Measurements from ENCODE around the gene NEFH.

DNA sequence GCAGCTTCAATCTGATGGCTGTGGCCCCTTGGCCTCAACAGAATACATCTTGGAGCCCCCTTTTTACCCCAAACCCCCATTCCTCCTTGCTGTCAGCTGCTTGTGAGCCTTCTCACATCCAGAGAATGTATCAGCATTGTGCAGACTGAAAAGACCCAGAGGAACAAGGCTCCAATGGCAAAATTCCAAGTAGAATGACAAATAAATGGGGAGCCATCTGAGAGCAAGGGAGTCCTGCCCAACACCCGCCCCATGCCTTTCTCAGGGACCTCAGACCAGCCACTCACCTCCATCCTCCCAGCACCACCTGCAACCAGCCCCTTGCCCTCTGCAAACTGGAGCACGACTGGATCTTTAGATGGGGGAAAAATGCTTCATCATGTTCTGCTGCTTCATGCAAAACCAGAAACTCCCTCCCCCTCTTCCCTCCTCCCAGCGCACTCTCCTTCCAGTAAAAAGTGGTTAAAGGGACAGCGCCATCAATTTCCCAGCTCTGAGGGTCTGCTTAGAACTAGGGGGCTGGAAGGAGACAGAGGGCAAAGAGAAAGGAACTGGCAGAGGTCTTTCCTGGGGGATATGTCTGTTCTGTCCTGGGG, 2.2 kb upstream of the NEFH start:
- TF ChIP-seq POLR2AphosphoS5 (IDR thresholded peaks at IDR 0.05; ENCODE audit: low read depth, low read length), result no peak
- TF ChIP-seq SIN3A (IDR thresholded peaks at IDR 0.05; ENCODE audit: borderline replicate concordance, insufficient read depth, low read length), result no peak
- no peak for TF ChIP-seq TAF1 (IDR thresholded peaks at IDR 0.05; ENCODE audit: borderline replicate concordance, insufficient read depth, low read length)
- TF ChIP-seq FOXP2 (optimal IDR thresholded peaks at IDR 0.05; ENCODE audit: borderline replicate concordance, extremely low read depth, extremely low read length, insufficient read depth), result no peak
- TF ChIP-seq, protein P1, sequence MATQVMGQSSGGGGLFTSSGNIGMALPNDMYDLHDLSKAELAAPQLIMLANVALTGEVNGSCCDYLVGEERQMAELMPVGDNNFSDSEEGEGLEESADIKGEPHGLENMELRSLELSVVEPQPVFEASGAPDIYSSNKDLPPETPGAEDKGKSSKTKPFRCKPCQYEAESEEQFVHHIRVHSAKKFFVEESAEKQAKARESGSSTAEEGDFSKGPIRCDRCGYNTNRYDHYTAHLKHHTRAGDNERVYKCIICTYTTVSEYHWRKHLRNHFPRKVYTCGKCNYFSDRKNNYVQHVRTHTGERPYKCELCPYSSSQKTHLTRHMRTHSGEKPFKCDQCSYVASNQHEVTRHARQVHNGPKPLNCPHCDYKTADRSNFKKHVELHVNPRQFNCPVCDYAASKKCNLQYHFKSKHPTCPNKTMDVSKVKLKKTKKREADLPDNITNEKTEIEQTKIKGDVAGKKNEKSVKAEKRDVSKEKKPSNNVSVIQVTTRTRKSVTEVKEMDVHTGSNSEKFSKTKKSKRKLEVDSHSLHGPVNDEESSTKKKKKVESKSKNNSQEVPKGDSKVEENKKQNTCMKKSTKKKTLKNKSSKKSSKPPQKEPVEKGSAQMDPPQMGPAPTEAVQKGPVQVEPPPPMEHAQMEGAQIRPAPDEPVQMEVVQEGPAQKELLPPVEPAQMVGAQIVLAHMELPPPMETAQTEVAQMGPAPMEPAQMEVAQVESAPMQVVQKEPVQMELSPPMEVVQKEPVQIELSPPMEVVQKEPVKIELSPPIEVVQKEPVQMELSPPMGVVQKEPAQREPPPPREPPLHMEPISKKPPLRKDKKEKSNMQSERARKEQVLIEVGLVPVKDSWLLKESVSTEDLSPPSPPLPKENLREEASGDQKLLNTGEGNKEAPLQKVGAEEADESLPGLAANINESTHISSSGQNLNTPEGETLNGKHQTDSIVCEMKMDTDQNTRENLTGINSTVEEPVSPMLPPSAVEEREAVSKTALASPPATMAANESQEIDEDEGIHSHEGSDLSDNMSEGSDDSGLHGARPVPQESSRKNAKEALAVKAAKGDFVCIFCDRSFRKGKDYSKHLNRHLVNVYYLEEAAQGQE (IDR thresholded peaks at IDR 0.05; ENCODE audit: insufficient read depth in 1 of 2, low read depth in 2 of 2, low read length in 2 of 2), result no peak
